CD4-positive, alpha-beta T cell treated with Interferon gamma for 1 hour (primary cell): ENCODE data around the gene MED20.
A peak's percentile ranks its signal among the peaks of the same experiment; 100 is the strongest.

Experiments used
- DNase-seq: peaks from one replicate; pipeline ENCODE4 v3.0.0-alpha.2; 2020

Gene MED20

DNA sequence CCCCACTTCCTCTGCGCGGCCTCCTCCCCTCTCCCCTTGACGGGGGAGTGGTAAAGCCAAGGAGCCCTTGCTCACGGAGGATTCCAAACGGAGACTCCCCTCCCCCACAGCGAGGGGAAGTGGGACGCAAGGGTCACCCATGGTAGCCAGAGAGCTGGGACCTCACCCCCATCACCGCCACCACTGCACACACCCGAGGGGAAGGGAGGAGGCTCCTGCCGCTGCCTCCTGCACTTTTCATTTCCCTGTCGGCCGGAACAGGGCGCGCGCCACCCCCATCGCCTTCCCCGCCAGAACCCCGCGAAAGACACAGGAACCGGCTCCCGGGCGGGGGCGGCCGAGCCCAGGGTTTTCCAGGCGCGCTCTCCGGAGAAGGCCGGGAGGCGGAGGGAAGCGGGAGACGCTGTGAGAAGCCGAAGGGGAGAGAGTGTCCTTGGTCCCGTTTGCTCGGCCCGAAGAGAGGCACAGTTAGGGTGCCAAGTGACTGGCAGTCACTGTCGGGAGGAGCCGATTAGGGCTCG, 19.9 kb upstream of the MED20 start:
- DNase-seq: peak; percentile 39

DNA sequence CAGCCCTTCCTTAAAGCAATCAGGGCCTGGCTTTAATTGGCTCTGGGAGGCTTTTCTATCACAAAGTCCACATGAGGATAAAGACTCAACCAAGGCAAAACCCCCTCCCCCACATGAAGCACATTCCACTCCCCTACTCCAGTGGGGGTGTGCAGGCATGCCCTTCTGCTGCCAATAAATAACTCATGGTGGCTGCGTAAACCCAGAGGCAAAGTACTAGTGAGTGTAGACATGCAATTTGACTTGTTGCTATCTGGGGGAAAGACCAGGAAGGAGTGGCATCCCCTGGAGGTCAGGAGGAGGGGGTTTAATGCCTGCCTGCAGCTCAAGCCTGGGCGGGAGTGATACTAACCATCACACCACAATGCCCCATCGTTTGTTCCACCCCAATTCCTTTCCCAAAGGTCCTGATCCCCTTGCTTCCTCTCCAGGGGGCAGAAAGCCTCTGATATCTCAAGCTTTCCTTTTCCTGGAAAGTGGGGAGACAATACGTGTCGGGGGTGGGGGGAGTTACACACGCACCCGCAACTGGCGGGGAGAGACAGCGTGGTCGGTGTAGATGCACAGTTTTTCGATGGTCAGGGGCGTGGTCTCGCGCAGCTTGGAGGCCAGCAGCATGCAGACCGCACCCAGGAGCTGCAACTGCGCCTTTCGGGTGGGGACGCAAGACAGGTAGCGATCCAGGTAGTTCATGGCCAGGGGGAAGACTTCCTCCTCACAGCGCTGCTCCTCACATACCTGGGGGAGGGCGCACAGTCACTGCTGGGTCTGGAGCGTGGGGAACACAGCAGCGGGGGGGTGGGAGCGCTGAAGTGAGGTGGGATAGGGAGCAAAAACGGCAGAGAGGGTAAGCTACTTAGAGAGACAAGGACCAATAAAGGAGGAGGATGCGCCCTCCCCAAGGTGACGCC, 19.2 kb upstream of the MED20 start:
- peak; percentile 6 for DNase-seq

DNA sequence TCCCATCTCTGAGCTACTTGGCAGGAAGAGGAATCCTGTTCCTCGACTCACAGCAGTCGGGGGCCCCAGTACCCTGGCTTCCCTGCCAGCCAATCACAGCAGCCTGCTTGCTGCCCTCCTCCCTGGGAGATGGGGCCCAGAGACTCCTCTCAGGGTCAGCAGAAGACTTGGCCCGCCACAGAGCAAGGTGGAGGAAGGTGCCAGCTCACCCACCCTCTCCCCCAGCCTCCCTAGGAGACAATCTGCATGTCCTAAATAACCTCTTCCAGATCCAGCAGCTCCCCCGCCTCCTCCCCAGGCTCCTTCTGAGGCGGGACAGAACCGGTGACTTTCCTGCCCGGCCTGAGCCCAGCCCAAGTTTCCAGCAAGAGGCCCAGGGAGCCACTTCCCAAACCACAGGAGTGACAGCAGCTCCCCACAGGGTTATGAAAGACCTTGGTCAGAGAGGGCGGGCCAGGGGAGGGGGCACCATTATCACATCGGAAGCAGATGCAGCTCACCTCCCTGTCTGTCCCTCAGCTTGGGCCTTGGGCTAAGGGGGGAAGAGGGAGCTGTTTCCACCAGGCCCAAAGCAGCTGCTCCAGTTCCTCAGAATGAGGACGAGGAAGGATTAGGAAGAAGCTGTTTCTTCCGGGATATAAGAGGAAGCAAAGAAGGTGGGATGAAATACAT, 18.4 kb upstream of the MED20 start:
- peak; percentile 34 for DNase-seq

DNA sequence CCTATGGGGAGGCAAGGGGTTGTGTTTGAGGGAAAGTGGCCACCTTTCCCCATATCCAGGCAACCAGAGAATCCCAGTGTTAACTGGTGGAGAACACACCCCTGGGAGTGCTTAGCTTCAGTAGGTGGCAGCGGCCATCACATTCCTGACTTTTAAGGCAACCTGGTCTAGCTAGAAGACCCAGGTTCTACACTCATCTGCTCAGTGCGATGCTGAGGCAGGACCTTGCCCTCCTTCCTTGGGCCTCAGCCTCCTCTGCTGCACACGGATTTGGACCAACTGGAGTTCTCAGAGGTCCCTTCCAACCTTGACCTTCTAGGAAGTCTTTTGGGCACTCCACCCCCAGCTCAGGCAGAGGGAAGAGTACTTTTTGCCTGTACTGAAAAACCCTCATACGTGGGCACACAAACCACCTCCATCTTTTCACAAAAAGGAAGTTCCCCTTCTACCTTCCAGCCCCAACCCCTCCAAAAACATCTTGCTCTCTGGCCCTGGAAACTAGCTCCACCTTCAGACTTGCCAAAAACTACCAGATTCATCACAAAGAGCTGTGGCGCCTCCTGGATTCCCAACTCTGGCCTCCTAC, 17.7 kb upstream of the MED20 start:
- no peak for DNase-seq

DNA sequence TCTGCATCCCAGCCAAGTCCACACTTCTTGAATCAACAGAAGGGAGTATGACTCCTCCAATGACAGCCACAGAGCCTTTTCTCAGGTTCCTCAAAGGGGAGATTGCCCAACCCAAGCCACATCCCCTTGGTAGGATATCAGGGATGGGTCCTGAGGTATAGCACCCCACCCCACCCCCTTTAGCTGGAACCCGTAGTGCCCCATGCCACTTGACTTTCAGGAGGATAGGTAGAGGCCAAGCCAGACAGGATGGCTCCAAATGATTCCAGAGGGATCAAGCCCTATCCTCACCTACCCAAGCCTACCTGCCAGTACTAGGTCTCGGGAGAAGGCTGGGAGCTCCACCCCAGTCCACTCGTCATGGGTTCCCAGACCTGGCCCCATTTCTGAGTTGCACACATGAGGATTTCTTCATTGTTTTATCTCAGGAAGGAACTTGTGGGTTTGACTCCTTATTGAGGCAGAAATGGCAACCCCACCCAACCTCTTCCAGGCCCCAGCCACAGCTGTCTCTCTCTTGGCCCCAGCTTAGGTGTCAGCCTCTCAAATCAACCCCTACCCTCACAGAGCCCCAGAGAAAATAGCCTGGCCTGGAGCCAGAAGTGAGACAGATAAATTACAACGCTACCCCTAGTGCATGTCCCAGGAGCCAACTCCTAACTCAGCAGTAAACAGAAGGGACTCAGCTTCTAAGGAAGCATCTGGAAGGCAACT, 17.1 kb upstream of the MED20 start:
- DNase-seq: peak; percentile 42

DNA sequence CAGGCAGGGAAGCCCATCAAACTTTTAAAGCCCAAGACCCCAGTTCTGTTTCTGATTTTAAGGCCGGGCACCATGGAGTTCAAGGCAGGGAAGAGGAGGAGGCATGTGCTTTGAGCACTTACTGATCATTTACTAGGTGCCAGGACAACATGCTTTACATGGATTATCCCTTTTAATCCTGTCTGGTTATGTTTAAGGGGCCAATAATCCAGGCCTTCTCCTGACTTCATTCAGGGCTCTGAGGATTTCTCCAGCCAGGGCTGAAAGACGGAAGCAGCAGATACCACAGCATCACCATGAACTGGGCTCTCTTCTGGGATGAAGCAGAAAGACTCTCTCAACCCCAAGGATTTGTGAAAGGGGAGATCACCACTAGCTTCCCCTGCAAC, 16.5 kb upstream of the MED20 start:
- no peak for DNase-seq

DNA sequence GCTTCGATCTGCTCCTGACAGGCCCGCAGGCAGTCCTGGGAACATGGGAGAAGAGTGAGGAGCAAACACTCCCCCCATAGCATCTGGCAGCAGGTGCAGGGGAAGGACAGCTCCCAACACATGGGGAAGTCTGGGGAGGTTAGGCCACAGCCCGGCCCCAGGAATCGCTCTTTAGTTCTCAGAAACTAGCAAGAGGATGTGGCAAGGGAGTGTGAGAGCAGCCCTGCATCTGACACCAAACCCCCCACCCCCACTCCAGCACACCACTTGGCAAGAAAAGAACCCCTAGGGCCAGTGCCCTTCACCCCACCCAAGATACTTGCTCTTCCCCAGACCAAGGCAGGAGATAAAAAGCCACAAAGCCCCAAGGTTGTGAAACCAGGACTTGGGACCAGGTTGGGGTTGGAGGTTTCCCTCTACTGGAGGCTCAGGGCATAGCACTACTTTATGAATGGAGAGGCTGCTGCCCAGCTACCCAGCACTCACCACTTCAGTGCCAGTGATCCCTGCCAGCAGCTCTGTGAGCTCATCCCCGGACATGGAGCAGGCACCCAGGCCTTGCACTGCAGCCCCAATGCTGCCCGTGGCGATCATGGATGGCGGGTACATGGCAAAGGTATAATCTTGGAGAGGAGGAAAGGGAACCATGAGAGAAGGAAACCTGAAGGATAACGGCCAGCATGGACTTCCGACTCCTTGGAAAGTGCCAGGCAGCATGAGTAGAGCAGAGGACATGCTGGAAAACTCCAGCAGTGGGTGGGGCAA, 15.3 kb upstream of the MED20 start:
- peak; percentile 85 for DNase-seq

DNA sequence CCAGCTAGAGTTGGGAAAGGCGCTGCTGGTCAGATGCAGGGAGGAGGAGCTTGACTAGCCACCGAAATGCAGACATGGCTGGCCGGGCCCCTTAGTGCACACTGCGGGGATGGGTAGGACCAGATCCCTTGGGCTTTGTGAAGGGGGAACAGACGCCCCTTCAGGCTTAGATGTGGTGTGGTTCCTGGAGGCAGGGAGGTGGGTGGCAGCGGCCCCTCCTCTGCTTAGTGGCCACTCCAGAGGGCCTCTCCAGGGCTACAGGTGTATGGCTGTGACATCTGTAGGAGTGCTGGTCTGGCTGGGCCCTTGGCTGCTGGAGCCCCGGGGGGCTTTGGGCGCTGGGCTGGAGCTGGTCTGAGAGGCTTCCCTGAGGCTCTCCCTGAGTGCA, 14.7 kb upstream of the MED20 start:
- DNase-seq: no peak

DNA sequence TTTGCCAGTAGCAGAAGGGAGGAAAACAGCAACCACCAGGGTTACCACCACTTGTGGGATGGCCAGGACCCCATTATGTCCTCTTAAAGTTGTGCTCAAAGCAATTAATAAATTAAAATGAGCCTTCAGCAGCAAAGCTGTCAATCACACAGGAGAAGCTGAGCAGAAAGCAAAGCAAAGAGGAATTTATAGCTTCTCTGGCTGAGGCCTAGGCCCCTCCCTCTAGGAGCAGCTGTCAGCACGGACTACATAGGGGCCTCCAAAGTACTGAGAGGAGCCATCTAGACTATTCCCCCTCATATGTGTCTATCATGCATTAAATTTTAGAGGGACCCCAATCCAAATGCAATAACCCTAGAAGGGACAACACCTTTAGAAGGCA, 14.2 kb upstream of the MED20 start:
- DNase-seq: no peak

DNA sequence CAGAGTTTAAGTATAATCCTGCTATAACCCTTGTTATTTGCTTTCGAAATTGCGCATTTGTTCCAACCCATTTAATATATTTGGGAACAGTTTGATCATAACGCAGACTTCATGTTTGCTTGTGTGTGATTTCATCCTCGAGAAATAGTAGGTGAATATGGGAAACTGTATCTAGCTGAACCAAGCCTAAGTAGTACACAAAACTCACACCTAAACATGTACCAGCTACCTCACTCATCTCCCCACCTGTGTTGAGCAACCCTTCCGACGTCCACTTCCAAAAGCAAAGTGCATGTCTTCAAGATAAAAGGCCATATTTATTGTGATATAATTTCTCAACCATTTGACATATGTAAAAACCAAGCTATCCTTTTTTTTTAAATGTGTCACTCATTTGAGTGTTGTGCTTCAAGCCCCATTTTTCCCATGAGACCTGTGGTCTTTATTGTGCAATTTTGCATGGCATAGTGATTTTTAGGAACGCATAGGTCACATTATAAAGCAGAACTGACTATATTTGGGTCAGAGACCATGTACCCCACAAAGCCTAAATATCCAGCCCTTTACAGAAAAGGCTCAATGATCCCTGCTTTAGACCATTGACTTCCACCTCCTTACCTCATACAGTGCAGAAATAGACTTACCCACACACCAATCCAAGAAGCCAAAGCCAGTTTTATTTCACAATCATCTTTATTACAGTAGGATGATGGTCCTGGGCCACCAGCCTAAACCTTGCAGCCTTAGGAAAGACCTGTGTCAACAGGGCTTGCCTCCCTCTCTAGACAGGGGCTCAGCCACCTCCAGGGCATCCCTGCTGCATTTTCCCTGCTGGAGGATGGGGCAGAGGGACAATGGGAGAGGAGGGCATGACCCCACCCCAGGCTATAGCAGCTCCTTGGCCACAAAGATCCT, 13.6 kb upstream of the MED20 start:
- DNase-seq: no peak

DNA sequence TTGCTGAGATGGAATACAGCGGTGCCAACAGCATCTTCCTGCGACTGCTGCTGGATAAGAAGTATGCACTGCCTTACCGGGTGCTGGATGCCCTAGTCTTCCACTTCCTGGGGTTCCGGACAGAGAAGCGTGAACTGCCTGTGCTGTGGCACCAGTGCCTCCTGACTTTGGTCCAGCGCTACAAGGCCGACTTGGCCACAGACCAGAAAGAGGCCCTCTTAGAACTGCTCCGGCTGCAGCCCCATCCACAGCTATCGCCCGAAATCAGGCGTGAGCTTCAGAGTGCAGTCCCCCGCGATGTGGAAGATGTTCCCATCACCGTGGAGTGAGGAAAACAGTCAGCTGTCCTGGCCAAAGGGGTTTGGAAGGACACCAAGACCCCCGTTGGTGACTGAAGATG, 11.4 kb upstream of the MED20 start:
- DNase-seq: no peak

DNA sequence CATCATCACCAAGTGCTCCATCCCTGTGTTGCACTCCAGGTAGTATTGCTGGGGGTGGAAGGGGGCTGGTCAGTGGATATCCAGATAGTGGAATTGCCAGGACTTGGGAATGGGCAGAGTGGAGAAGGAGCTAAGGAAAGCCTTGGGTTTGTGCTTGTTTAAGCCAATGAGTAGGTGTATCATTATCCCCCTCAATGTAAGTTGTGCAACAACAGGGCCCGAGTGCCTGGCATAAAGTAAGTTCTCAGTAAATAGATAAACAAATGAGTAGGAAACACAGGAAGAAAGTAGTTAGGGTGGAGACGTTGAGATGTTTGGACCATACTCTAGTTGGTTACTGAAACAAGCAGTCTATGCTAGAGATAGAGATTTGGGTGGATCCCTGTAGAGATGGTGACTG, 10.9 kb upstream of the MED20 start:
- no peak for DNase-seq

DNA sequence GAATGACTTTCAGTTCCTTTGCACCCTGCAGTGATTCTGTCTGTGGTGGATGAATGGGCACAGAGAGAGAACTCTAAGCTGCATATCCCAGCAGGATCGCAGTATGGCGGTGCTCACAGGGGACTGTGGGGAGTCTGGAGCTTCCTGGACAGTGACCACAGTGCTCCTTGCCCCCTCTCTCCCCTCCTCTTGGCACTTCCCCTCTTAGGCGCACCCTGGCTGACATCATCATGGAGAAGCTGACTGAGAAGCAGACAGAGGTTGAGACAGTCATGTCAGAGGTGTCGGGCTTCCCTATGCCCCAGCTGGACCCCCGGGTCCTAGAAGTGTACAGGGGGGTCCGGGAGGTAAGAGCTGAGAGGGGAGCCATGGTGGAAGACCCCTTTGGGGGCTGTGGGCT, 9.0 kb upstream of the MED20 start:
- DNase-seq: no peak

DNA sequence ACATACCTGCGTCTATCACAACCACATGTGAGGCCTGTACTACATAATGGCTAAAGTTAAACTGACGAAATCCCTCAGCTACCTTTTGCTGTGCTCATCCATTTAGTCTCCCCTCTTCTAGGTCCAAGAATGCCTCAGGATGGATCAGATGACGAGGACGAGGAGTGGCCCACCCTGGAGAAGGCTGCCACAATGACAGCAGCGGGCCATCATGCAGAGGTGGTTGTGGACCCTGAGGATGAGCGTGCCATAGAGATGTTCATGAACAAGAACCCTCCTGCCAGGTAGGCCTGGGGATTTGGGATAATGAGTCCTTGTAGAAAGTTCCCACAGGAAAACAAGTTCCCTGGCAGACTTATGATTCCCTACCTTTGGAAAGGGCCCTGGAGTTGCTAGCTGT, 6.3 kb upstream of the MED20 start:
- no peak for DNase-seq

DNA sequence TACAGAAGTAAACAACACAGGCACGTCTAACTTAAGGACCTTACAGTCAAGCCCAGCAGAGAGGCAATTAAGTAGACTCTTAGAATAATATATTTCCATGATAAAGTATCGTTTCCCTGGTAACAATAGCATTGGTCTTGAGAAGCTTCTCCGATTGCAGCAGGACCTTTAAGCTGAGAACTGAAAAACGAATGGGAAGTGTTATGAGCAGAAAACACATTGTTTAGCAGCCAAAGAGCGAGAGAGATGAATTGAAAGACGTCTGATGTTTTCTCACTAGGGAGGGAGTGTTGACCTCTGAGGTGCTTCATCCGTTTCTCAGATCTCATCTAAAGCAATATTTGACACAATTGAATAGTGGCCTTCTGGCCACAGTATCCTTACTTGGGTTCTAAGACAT, 1.2 kb upstream of the MED20 start:
- DNase-seq: no peak

DNA sequence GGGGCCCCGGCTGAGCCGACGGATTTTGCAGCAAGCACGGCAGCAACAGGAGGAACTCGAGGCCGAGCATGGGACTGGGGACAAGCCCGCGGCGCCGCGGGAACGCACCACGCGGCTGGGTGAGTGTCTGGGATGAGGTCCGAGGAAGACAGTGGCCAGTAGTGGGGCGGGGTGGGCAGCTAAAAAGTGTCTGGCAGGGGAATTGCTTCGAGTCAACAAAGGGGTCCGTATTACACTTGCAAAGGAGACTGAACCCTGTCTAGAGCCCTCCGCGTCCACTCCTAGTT, 716 bp upstream of the MED20 start:
- DNase-seq: no peak

DNA sequence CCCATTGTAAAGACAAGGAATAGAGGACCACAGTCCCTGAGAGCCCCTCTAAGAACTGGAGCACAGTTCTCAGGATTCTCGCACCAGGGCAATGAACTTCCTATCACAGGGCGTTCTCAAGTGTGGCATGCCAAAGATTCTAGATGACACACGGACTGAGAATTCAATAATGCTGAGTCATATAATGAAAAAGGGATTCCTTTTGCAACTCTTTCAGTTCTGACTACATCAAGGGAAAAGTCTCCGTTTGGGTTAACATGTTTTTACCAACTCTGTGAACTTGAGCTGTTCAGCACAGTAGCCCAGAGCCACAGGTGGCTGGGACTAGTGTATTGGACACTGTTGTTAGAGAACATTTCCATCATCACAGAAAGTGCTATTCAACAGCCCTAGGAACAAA, 3.4 kb downstream of the MED20 start:
- no peak for DNase-seq

DNA sequence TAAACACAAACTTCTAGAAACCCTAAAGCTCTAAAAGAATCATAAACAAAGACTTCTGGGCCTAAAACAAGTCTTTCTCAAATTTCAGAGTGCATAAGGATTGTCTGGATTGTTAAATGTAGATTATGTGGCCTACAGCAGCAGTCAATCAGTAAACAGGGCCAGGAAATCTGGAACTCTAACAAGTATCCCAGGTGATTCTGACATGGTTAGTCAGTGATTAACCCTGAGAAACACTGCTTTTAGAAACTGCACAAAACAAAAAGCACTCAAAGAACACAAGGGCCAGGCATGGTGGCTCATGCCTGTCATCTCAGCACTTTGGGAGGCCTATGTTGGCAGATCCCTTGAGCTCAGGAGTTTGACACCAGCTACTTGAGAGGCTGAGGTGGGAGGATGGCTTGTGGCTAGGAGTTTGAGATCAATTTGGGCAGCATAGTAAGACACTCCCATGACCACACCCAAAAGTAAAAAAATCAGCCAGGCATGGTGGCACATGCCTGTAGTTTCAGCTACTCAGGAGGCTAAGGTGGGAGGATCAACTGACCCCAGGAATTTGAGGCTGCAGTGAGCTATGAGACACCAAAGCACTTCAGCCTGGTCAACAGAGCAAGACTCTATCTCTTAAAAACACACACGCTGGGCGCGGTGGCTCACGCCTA, 5.9 kb downstream of the MED20 start:
- no peak for DNase-seq

DNA sequence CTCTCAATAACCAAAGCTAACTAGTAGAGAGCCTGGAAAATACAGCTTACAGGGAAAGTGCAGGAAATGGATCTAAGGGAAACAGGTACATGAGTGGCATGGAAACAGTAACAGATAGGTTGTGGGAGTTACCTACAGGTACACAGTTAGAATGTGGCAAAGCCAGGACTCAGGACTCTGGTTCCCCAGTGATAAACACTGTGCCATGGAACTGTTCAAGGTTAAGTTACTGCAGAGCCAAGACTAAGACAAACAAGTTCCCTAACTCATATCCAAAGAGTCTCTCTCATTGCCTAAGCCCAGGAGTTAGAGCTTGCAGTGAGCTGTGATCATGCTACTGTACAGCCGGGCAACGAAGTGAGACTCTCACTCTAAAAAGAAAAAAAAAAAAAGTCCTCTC, 6.6 kb downstream of the MED20 start:
- DNase-seq: no peak

DNA sequence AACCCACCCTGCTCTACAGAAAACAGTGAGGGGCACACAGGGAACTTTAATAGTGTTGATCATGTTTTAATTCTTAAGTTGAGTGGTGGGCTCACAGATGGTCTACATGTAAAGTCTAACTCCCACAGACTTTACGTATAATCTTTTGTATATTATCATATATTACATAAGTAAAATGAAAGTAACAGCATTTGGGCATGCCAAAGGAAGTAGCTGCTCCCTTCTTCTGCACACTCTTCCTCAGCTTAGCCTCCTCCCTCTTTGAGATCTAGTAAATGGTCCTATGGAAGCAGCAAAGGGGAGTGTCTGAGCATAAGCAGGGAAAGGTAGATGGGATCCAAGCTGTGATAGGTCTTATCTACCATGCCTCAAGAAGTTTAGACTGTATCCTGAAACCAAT, 11.2 kb downstream of the MED20 start:
- no peak for DNase-seq

DNA sequence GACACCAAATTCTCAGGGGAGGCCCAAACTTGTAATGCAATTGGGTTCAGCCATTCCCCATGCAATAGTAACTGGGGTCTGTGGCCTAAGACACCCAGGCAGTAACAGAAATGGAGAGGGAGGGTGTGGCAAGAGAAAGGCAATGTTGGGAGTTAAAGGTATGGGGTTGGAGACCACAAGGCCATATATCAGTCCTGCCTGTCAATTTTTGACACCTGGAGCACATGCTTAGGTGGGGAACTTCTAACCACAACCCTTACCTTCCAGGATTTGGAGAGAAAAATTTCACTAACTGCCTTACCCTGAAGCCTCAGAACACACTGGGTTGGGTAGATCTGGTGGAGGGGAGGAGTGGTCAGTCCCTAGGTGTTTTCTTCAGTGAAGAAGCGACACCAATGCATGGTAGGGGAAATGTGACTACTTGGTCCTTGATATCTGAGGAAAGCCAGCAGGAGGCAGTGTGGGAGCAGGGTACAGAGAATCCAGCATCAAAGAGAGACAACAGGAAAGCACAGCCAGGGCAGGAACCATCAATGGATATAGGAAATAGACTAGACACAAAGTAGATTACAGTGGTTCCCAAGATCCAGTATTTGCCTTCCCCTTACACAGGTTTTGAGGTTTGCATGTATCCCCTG, 18.9 kb downstream of the MED20 start:
- DNase-seq: peak; percentile 62
